Natural killer cell (primary cell): ENCODE measurements around the gene RBPJL. TPM values are rescaled to one million over a fixed set of nuclear protein-coding genes. Genes with fewer than 3 reads are reported as not detected.

ENCODE experiments used
- ATAC-seq, 3 donors: fragments of 150-1000 bp in 2 of 3; fragments of 200-7000 bp in 1 of 3; cut with Tn5 transposase; 1 replicate in 1 of 3; 2 replicates in 2 of 3; pipeline ENCODE4 v1.10.0; 2021; ENCODE audit warnings: mild to moderate bottlenecking in 2 of 3, moderate library complexity in 2 of 3
- DNase-seq, 2 donors: peaks; one replicate each; pipeline versions ENCODE4 v3.0.0 to v3.0.0-alpha.2; 2013 to 2021; ENCODE audit warnings: mixed read lengths in 1 of 2
- H3K27ac ChIP-seq: one replicate; pipeline ENCODE4 v1.5.1; 2013; ENCODE audit warnings: mild to moderate bottlenecking, low read length
- H3K27me3 ChIP-seq: one replicate; pipeline ENCODE4 v1.6.1; 2013; ENCODE audit warnings: low read length; ENCODE audit not compliant: control insufficient read depth, insufficient read depth
- H3K36me3 ChIP-seq: one replicate; pipeline ENCODE4 v1.6.1; 2013; ENCODE audit warnings: low read length; ENCODE audit not compliant: control insufficient read depth, insufficient read depth
- H3K4me1 ChIP-seq: one replicate; pipeline ENCODE4 v1.6.1; 2013; ENCODE audit warnings: low read length; ENCODE audit not compliant: control insufficient read depth, insufficient read depth
- H3K4me3 ChIP-seq: one replicate; pipeline ENCODE4 v1.5.1; 2013; ENCODE audit warnings: low read length
- H3K9me3 ChIP-seq: one replicate; pipeline ENCODE4 v1.6.1; 2013; ENCODE audit warnings: low read length; ENCODE audit not compliant: control insufficient read depth, insufficient read depth
- H3K27ac Mint-ChIP-seq, 2 donors: one replicate each; pipeline ENCODE4 v1.8.0; 2022; ENCODE audit warnings: mild to moderate bottlenecking in 2 of 2, mixed read lengths in 2 of 2, moderate library complexity in 1 of 2
- H3K27me3 Mint-ChIP-seq, 2 donors: one replicate each; pipeline ENCODE4 v1.8.0; 2022; ENCODE audit warnings: low read depth in 2 of 2, mixed read lengths in 2 of 2
- H3K36me3 Mint-ChIP-seq: one replicate; pipeline ENCODE4 v1.8.0; 2022; ENCODE audit warnings: mixed read lengths
- H3K4me1 Mint-ChIP-seq, 2 donors: one replicate each; pipeline ENCODE4 v1.8.0; 2022; ENCODE audit warnings: mixed read lengths in 2 of 2
- H3K4me3 Mint-ChIP-seq: one replicate; pipeline ENCODE4 v1.8.0; 2022; ENCODE audit warnings: mild to moderate bottlenecking, moderate library complexity, mixed read lengths
- H3K9me3 Mint-ChIP-seq, 2 donors: one replicate each; pipeline ENCODE4 v1.8.0; 2022; ENCODE audit warnings: mixed read lengths in 2 of 2
- WGBS: methylation state at CpG from one replicate; pipeline ENCODE4 v1.1.7; 2013; ENCODE audit warnings: missing lambda C conversion rate; ENCODE audit not compliant: insufficient coverage; 5-methylcytosine and 5-hydroxymethylcytosine counted together
- intact Hi-C: fragments of 100-400 bp; cut with micrococcal nuclease; formaldehyde crosslinking; loops from one replicate; pipeline ENCODE4 v1.14.2; 2022
- total RNA-seq, 4 donors: library from RNA; stranded (reverse); fragments of 120-200 nt in 1 of 4; gene quantifications; one replicate each; pipeline versions ENCODE4 v1.2.3 to v1.2.4, GENCODE V29; 2013 to 2022
- TF ChIP-seq, protein P1 (sequence below): fragments of 200-600 bp; IDR thresholded peaks from one replicate; pipeline ENCODE4 v1.8.0; 2022; ENCODE audit warnings: antibody characterized with exemption

RBPJL gene
- total RNA-seq, 3 donors from 2014 or later (not counting 1 experiment from before 2014, with no cell fraction given), result not detected

DNA sequence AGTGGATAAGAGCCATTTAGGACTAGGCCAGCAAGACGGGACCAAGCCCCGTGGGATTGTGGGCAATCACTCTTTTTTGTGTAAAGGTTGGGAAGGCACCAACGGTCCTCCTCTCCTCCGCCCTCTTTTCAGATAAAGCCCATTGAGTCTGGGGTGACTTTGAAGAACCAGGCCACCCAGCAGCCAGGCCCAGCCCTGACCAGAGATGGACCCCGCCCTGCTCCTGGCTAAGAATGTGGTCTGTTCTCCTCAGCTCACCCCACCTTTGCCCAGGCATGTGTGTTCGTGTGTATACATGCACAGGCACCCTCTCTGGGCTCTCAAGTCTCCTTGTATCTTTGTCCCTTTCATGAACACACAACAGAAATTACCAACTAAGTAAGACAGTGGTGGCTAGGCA lies 32.4 kb downstream of the RBPJL start:
- TF ChIP-seq, protein P1, sequence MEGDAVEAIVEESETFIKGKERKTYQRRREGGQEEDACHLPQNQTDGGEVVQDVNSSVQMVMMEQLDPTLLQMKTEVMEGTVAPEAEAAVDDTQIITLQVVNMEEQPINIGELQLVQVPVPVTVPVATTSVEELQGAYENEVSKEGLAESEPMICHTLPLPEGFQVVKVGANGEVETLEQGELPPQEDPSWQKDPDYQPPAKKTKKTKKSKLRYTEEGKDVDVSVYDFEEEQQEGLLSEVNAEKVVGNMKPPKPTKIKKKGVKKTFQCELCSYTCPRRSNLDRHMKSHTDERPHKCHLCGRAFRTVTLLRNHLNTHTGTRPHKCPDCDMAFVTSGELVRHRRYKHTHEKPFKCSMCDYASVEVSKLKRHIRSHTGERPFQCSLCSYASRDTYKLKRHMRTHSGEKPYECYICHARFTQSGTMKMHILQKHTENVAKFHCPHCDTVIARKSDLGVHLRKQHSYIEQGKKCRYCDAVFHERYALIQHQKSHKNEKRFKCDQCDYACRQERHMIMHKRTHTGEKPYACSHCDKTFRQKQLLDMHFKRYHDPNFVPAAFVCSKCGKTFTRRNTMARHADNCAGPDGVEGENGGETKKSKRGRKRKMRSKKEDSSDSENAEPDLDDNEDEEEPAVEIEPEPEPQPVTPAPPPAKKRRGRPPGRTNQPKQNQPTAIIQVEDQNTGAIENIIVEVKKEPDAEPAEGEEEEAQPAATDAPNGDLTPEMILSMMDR, result no peak
- H3K36me3 Mint-ChIP-seq, result no peaks in the 10 kb centered on the region
- no peak overlapping the region for H3K4me3 Mint-ChIP-seq
- H3K4me1 Mint-ChIP-seq, result no peaks in the 10 kb centered on the region
- no peaks in the 10 kb centered on the region for H3K9me3 ChIP-seq
- DNase-seq (no peak), ATAC-seq (no peak)
- H3K27me3 ChIP-seq, result no peaks in the 10 kb centered on the region
- intact Hi-C loops, result no loop called here
- no peak overlapping the region for H3K27ac Mint-ChIP-seq
- no peak overlapping the region for H3K4me3 ChIP-seq
- H3K9me3 Mint-ChIP-seq, result no peaks in the 10 kb centered on the region
- no peaks in the 10 kb centered on the region for H3K27me3 Mint-ChIP-seq
- 91% methylated on average over 6 of the region's 6 CpGs for WGBS
- H3K27ac ChIP-seq, result no peak overlapping the region
- H3K36me3 ChIP-seq, result no peaks in the 10 kb centered on the region
- no peaks in the 10 kb centered on the region for H3K4me1 ChIP-seq

GRCh38 chr20:45339799-45340198 lies 33.2 kb downstream of the RBPJL start:
- WGBS, result 94% methylated on average over 2 of the region's 2 CpGs
- no peak overlapping the region for H3K27ac Mint-ChIP-seq

DNA sequence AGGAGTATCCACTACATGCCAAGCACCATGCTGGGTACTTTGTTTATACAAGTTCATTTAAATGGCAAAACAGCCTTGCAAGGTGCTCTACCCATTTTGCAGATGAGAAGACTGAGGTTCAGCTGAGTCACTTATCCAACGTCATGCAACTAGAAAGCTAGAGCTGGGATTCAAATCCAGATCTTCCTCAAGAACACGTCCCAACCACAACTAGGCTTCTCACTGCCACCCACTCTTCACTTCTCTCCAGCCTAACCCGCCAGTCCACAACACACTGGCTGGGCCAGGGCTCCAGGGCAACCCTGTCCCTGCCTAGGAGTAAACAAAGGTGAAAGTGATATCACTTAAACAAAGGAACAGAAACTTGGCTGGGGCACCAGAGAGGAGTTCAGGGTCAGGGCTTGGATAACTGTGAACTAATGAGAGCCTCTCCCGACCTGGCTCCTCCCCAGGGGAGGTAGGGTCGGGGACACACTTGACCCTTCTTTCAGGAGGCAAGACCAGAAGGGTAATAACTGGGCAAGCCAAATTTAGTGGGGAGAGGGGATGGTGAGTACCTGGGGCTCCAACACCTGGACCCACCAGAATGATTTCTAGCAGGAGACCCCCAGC lies 33.7 kb downstream of the RBPJL start:
- no peak overlapping the region for H3K4me3 ChIP-seq
- 81% methylated on average over 5 of the region's 5 CpGs for WGBS
- no peaks in the 10 kb centered on the region for H3K27me3 Mint-ChIP-seq
- no peak for DNase-seq
- intact Hi-C loops, result no loop called here
- ATAC-seq, result no peak
- H3K9me3 Mint-ChIP-seq, result no peaks in the 10 kb centered on the region
- H3K4me1 Mint-ChIP-seq, result no peaks in the 10 kb centered on the region
- TF ChIP-seq, protein P1, result no peak
- H3K27me3 ChIP-seq, result no peaks in the 10 kb centered on the region
- no peaks in the 10 kb centered on the region for H3K9me3 ChIP-seq
- no peak overlapping the region for H3K27ac ChIP-seq
- no peak overlapping the region for H3K27ac Mint-ChIP-seq
- H3K4me3 Mint-ChIP-seq, result no peak overlapping the region
- no peaks in the 10 kb centered on the region for H3K36me3 ChIP-seq
- H3K4me1 ChIP-seq, result no peaks in the 10 kb centered on the region
- no peaks in the 10 kb centered on the region for H3K36me3 Mint-ChIP-seq

More at GRCh38 chr20:45339799-45340198, 33.2 kb downstream of the RBPJL start:
- Mint-ChIP-seq H3K36me3 (no peaks in the 10 kb centered on the region), H3K9me3 (no peaks in the 10 kb centered on the region), H3K27me3 (no peaks in the 10 kb centered on the region), H3K4me1 (no peaks in the 10 kb centered on the region), H3K4me3 (no peak overlapping the region)
- ATAC-seq (no peak), DNase-seq (no peak)
- H3K4me3 ChIP-seq, result no peak overlapping the region
- H3K4me1 ChIP-seq, result no peaks in the 10 kb centered on the region
- TF ChIP-seq, protein P1, result no peak
- H3K36me3 ChIP-seq, result no peaks in the 10 kb centered on the region
- intact Hi-C loops, result no loop called here
- no peak overlapping the region for H3K27ac ChIP-seq
- H3K9me3 ChIP-seq, result no peaks in the 10 kb centered on the region
- no peaks in the 10 kb centered on the region for H3K27me3 ChIP-seq

GRCh38 chr20:45340951-45341350 lies 34.3 kb downstream of the RBPJL start:
- H3K9me3 Mint-ChIP-seq, result no peaks in the 10 kb centered on the region
- H3K9me3 ChIP-seq, result no peaks in the 10 kb centered on the region
- intact Hi-C loops, result no loop called here
- no peak overlapping the region for H3K4me3 Mint-ChIP-seq
- ATAC-seq, result no peak
- H3K36me3 Mint-ChIP-seq, result no peaks in the 10 kb centered on the region
- no peaks in the 10 kb centered on the region for H3K4me1 Mint-ChIP-seq
- no peak overlapping the region for H3K4me3 ChIP-seq
- no peaks in the 10 kb centered on the region for H3K36me3 ChIP-seq
- H3K27ac ChIP-seq, result no peak overlapping the region
- TF ChIP-seq, protein P1, result no peak
- H3K27ac Mint-ChIP-seq, result no peak overlapping the region
- no peak for DNase-seq
- no peaks in the 10 kb centered on the region for H3K27me3 Mint-ChIP-seq
- 86% methylated on average over 1 of the region's 1 CpG for WGBS
- H3K27me3 ChIP-seq, result no peaks in the 10 kb centered on the region
- H3K4me1 ChIP-seq, result no peaks in the 10 kb centered on the region
